CD4-positive, CD25-positive, alpha-beta regulatory T cell (primary cell): ENCODE results near the gene CHST2. TPM values are rescaled to one million over a fixed set of nuclear protein-coding genes. Genes with fewer than 3 reads are reported as not detected.

Experiments
- ATAC-seq, 2 donors: fragments of 150-1000 bp; cut with Tn5 transposase; one replicate each; pipeline ENCODE4 v1.10.0; 2021; ENCODE audit warnings: low read depth in 2 of 2, moderate number of reproducible peaks in 2 of 2, moderate library complexity in 1 of 2
- DNase-seq, 3 donors: peaks; one replicate each; pipeline versions ENCODE4 v3.0.0 to v3.0.0-alpha.2; 2012 to 2022; ENCODE audit warnings: mixed read lengths in 1 of 3
- H3K27ac ChIP-seq: one replicate; pipeline ENCODE4 v1.7.0; 2013; ENCODE audit warnings: mild to moderate bottlenecking, low read length; ENCODE audit not compliant: insufficient read depth, poor library complexity, severe bottlenecking
- H3K27me3 ChIP-seq: one replicate; pipeline ENCODE4 v1.7.0; 2013; ENCODE audit warnings: low read length; ENCODE audit not compliant: control insufficient read depth, insufficient read depth
- H3K36me3 ChIP-seq: one replicate; pipeline ENCODE4 v1.7.0; 2013; ENCODE audit warnings: mild to moderate bottlenecking, low read length, moderate library complexity; ENCODE audit not compliant: control insufficient read depth, insufficient read depth
- H3K4me1 ChIP-seq: 2 replicates; pipeline ENCODE4 v1.7.0; 2013; ENCODE audit warnings: mild to moderate bottlenecking, low read length; ENCODE audit not compliant: insufficient read depth, control insufficient read depth, poor library complexity, severe bottlenecking
- H3K4me3 ChIP-seq: one replicate; pipeline ENCODE4 v1.7.0; 2013; ENCODE audit warnings: low read depth, mild to moderate bottlenecking, low read length, moderate library complexity
- H3K9me3 ChIP-seq, 2 experiments: 1 replicate in 1 of 2; 2 replicates in 1 of 2; pipeline ENCODE4 v1.7.0; 2013; ENCODE audit warnings: low read length in 2 of 2, mild to moderate bottlenecking in 1 of 2, moderate library complexity in 1 of 2; ENCODE audit not compliant: control insufficient read depth in 2 of 2
- H3K27ac Mint-ChIP-seq, 3 donors: one replicate each; pipeline ENCODE4 v1.8.0; 2020 to 2022; ENCODE audit warnings: mild to moderate bottlenecking in 3 of 3, mixed read lengths in 3 of 3, moderate library complexity in 2 of 3
- H3K27me3 Mint-ChIP-seq: one replicate; pipeline ENCODE4 v1.8.0; 2022; ENCODE audit warnings: mild to moderate bottlenecking, mixed read lengths
- H3K36me3 Mint-ChIP-seq: one replicate; pipeline ENCODE4 v1.8.0; 2020; ENCODE audit warnings: mixed read lengths
- H3K4me1 Mint-ChIP-seq, 4 donors: one replicate each; pipeline ENCODE4 v1.8.0; 2020 to 2022; ENCODE audit warnings: mixed read lengths in 4 of 4, mild to moderate bottlenecking in 1 of 4
- H3K4me3 Mint-ChIP-seq, 4 donors: one replicate each; pipeline ENCODE4 v1.8.0; 2020 to 2022; ENCODE audit warnings: mild to moderate bottlenecking in 4 of 4, mixed read lengths in 4 of 4, moderate library complexity in 3 of 4
- H3K9me3 Mint-ChIP-seq, 7 donors: one replicate each; pipeline ENCODE4 v1.8.0; 2020 to 2022; ENCODE audit warnings: mixed read lengths in 7 of 7, mild to moderate bottlenecking in 3 of 7, moderate library complexity in 2 of 7
- polyA plus RNA-seq, 4 donors: library from polyadenylated mRNA; unstranded; fragments of 300-500 nt; fragmentation: Illumina TruSeq; gene quantifications; one replicate each; pipeline ENCODE4 v1.2.3, GENCODE V29; 2021
- total RNA-seq: library from RNA; stranded (reverse); gene quantifications from one replicate; pipeline ENCODE4 v1.2.3, GENCODE V29; 2022

CHST2 gene
- total and polyA plus RNA-seq, 5 donors from 2014 or later = 4.3 to 6.0 (median 4.9) TPM

- no peaks in the 10 kb centered on the region for H3K27me3 ChIP-seq
- no peak overlapping the region for H3K4me3 ChIP-seq
- H3K27ac ChIP-seq = peak overlapping the region; percentile 14
- H3K4me1 ChIP-seq = peaks cover 27% of the 10 kb centered on the region
- Mint-ChIP-seq H3K4me1 (peaks cover 23 to 58% (median 40%) of the 10 kb centered on the region in 4 donors), H3K4me3 (peak overlapping the region; percentile 89 to 96 (median 91)), H3K36me3 (no peaks in the 10 kb centered on the region), H3K27ac (peak overlapping the region in 2 of 3 donors; percentile 20 to 55), H3K27me3 (no peaks in the 10 kb centered on the region), H3K9me3 (no peaks in the 10 kb centered on the region)
- no peaks in the 10 kb centered on the region for H3K9me3 ChIP-seq
- DNase-seq (peak in 2 of 3 donors; percentile 22 to 43), ATAC-seq (no peak)
- H3K36me3 ChIP-seq = no peaks in the 10 kb centered on the region
These were observed 574 bp downstream of the CHST2 start for GRCh38 chr3:143119974-143120715.

DNA sequence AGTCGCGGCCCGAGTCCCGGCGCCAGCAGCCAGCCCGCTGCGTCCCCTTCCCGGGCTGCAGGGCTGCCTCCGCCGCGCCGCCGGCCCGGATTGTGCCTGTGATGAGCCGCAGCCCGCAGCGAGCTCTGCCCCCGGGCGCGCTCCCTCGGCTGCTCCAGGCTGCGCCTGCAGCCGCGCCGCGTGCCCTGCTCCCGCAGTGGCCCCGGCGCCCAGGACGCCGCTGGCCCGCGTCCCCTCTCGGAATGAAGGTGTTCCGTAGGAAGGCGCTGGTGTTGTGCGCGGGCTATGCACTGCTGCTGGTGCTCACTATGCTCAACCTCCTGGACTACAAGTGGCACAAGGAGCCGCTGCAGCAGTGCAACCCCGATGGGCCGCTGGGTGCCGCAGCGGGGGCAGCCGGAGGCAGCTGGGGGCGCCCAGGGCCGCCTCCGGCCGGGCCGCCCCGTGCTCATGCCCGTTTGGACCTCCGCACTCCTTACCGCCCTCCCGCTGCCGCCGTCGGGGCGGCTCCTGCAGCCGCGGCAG is 1.2 kb downstream of the CHST2 start:
- H3K9me3 ChIP-seq = no peaks in the 10 kb centered on the region
- DNase-seq (peak; percentile 7 to 65 (median 51)), ATAC-seq (peak; percentile 36 to 43)
- no peaks in the 10 kb centered on the region for H3K9me3 Mint-ChIP-seq
- H3K4me1 Mint-ChIP-seq = peaks cover 23 to 65% (median 43%) of the 10 kb centered on the region in 4 donors
- no peak overlapping the region for H3K27ac ChIP-seq
- no peak overlapping the region for H3K27ac Mint-ChIP-seq
- peaks cover 30% of the 10 kb centered on the region for H3K4me1 ChIP-seq
- H3K4me3 Mint-ChIP-seq = peak overlapping the region; percentile 84 to 98 (median 90)
- no peaks in the 10 kb centered on the region for H3K27me3 ChIP-seq
- no peak overlapping the region for H3K4me3 ChIP-seq
- H3K27me3 Mint-ChIP-seq = no peaks in the 10 kb centered on the region
- no peaks in the 10 kb centered on the region for H3K36me3 Mint-ChIP-seq
- no peaks in the 10 kb centered on the region for H3K36me3 ChIP-seq

DNA sequence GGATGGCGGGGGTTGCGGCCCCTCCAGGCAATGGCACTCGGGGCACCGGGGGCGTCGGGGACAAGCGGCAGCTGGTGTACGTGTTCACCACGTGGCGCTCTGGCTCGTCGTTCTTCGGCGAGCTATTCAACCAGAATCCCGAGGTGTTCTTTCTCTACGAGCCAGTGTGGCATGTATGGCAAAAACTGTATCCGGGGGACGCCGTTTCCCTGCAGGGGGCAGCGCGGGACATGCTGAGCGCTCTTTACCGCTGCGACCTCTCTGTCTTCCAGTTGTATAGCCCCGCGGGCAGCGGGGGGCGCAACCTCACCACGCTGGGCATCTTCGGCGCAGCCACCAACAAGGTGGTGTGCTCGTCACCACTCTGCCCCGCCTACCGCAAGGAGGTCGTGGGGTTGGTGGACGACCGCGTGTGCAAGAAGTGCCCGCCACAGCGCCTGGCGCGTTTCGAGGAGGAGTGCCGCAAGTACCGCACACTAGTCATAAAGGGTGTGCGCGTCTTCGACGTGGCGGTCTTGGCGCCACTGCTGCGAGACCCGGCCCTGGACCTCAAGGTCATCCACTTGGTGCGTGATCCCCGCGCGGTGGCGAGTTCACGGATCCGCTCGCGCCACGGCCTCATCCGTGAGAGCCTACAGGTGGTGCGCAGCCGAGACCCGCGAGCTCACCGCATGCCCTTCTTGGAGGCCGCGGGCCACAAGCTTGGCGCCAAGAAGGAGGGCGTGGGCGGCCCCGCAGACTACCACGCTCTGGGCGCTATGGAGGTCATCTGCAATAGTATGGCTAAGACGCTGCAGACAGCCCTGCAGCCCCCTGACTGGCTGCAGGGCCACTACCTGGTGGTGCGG is 1.9 kb downstream of the CHST2 start:
- Histone ChIP-seq H3K4me3 (peak overlapping the region; percentile 31), H3K36me3 (no peaks in the 10 kb centered on the region), H3K27ac (no peak overlapping the region), H3K27me3 (no peaks in the 10 kb centered on the region), H3K4me1 (peaks cover 30% of the 10 kb centered on the region), H3K9me3 (no peaks in the 10 kb centered on the region)
- no peaks in the 10 kb centered on the region for H3K36me3 Mint-ChIP-seq
- no peaks in the 10 kb centered on the region for H3K27me3 Mint-ChIP-seq
- H3K4me1 Mint-ChIP-seq = peaks cover 23 to 69% (median 43%) of the 10 kb centered on the region in 4 donors
- no peaks in the 10 kb centered on the region for H3K9me3 Mint-ChIP-seq
- peak overlapping the region; percentile 84 to 98 (median 90) for H3K4me3 Mint-ChIP-seq
- ATAC-seq (peak; percentile 62 to 63), DNase-seq (peak; percentile 35 to 80 (median 80))
- peak overlapping the region in 2 of 3 donors; percentile 70 to 87 for H3K27ac Mint-ChIP-seq

DNA sequence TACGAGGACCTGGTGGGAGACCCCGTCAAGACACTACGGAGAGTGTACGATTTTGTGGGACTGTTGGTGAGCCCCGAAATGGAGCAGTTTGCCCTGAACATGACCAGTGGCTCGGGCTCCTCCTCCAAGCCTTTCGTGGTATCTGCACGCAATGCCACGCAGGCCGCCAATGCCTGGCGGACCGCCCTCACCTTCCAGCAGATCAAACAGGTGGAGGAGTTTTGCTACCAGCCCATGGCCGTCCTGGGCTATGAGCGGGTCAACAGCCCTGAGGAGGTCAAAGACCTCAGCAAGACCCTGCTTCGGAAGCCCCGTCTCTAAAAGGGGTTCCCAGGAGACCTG is 2.5 kb downstream of the CHST2 start:
- H3K9me3 Mint-ChIP-seq = no peaks in the 10 kb centered on the region
- H3K27ac ChIP-seq = no peak overlapping the region
- peak overlapping the region; percentile 54 for H3K4me3 ChIP-seq
- ATAC-seq (no peak), DNase-seq (peak in 1 of 3 donors; percentile 10)
- H3K36me3 ChIP-seq = no peaks in the 10 kb centered on the region
- H3K27me3 Mint-ChIP-seq = no peaks in the 10 kb centered on the region
- no peaks in the 10 kb centered on the region for H3K9me3 ChIP-seq
- peak overlapping the region; percentile 78 to 98 (median 86) for H3K4me3 Mint-ChIP-seq
- H3K36me3 Mint-ChIP-seq = no peaks in the 10 kb centered on the region
- H3K4me1 Mint-ChIP-seq = peaks cover 23 to 68% (median 42%) of the 10 kb centered on the region in 4 donors
- peaks cover 30% of the 10 kb centered on the region for H3K4me1 ChIP-seq
- H3K27me3 ChIP-seq = no peaks in the 10 kb centered on the region
- H3K27ac Mint-ChIP-seq = peak overlapping the region in 2 of 3 donors; percentile 70 to 87

GRCh38 chr3:143122608-143123352 is 3.2 kb downstream of the CHST2 start:
- peak in 2 of 3 donors; percentile 6 to 8 for DNase-seq
- Mint-ChIP-seq H3K27ac (peak overlapping the region in 2 of 3 donors; percentile 87 to 94), H3K9me3 (no peaks in the 10 kb centered on the region), H3K4me3 (peak overlapping the region; percentile 78 to 98 (median 86)), H3K36me3 (no peaks in the 10 kb centered on the region), H3K4me1 (peaks cover 19 to 64% (median 41%) of the 10 kb centered on the region in 4 donors), H3K27me3 (no peaks in the 10 kb centered on the region)
- H3K27ac ChIP-seq = no peak overlapping the region
- no peaks in the 10 kb centered on the region for H3K9me3 ChIP-seq
- peaks cover 30% of the 10 kb centered on the region for H3K4me1 ChIP-seq
- no peak for ATAC-seq
- H3K27me3 ChIP-seq = no peaks in the 10 kb centered on the region
- peak overlapping the region; percentile 54 for H3K4me3 ChIP-seq
- H3K36me3 ChIP-seq = no peaks in the 10 kb centered on the region

DNA sequence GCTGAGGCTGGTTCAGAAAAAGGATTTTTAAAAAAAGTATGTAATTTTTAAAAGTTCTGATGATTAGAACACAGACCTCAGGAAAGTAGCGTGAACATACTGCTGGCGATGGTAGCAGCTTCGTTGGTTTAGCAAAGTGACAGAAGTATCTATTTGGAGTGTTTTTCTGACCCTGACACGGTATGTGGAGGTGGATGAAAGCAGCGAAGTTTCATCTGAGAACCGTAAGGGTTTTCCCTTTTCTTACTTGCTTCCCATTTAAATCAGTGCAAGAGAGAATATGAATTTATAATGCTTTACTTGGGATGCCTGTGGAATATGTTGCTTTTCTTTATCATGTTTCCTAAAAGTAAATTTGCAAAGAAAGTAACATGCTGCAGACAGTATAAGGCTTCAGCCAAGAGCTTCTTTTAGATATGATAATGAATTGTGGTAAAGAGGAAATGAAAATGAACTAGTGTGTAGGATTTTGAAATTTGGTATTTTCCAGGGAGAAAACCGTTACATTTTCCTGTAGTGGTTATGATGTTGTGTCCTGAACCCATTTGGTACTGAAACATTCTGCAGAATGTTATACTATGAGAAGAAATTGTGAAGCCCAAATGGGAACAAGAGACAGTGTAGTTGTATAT is 3.9 kb downstream of the CHST2 start:
- DNase-seq (no peak), ATAC-seq (no peak)
- Mint-ChIP-seq H3K4me3 (peak overlapping the region; percentile 78 to 98 (median 86)), H3K27me3 (no peaks in the 10 kb centered on the region), H3K36me3 (no peaks in the 10 kb centered on the region), H3K4me1 (peaks cover 19 to 66% (median 42%) of the 10 kb centered on the region in 4 donors), H3K9me3 (no peaks in the 10 kb centered on the region), H3K27ac (peak overlapping the region in 1 of 3 donors; percentile 87)
- Histone ChIP-seq H3K27me3 (no peaks in the 10 kb centered on the region), H3K27ac (no peak overlapping the region), H3K4me1 (peaks cover 30% of the 10 kb centered on the region), H3K9me3 (no peaks in the 10 kb centered on the region), H3K4me3 (peak overlapping the region; percentile 54), H3K36me3 (no peaks in the 10 kb centered on the region)
